Osteocyte (in vitro differentiated cells): ENCODE measurements around the gene IGF2BP3. TPM values are rescaled to one million over a fixed set of nuclear protein-coding genes. Genes with fewer than 3 reads are reported as not detected.

Experiments used
- DNase-seq: peaks from one replicate; pipeline ENCODE4 v3.0.0; 2021; ENCODE audit warnings: mixed read lengths; ENCODE audit not compliant: unreplicated experiment; ENCODE audit errors: extremely low spot score
- H3K27ac Mint-ChIP-seq: one replicate; pipeline ENCODE4 v1.8.0; 2021; ENCODE audit warnings: mild to moderate bottlenecking, mixed read lengths; ENCODE audit not compliant: unreplicated experiment
- H3K27me3 Mint-ChIP-seq: one replicate; pipeline ENCODE4 v1.8.0; 2021; ENCODE audit warnings: mixed read lengths; ENCODE audit not compliant: unreplicated experiment
- H3K36me3 Mint-ChIP-seq: one replicate; pipeline ENCODE4 v1.8.0; 2021; ENCODE audit warnings: mixed read lengths; ENCODE audit not compliant: unreplicated experiment
- H3K4me1 Mint-ChIP-seq: one replicate; pipeline ENCODE4 v1.8.0; 2021; ENCODE audit warnings: mixed read lengths; ENCODE audit not compliant: unreplicated experiment
- H3K4me3 Mint-ChIP-seq: one replicate; pipeline ENCODE4 v1.8.0; 2021; ENCODE audit warnings: mild to moderate bottlenecking, moderate library complexity, mixed read lengths; ENCODE audit not compliant: unreplicated experiment
- H3K9me3 Mint-ChIP-seq: one replicate; pipeline ENCODE4 v1.8.0; 2021; ENCODE audit warnings: mixed read lengths; ENCODE audit not compliant: unreplicated experiment
- total RNA-seq: library from RNA; stranded (reverse); gene quantifications from 2 replicates; pipeline ENCODE4 v1.2.1, GENCODE V29; 2021
- TF ChIP-seq, protein P1 (sequence below): fragments of 200-600 bp; sonication (generic); IDR thresholded peaks from 2 replicates; pipeline ENCODE4 v1.5.0; 2021; ENCODE audit warnings: antibody characterized with exemption, mild to moderate bottlenecking, moderate library complexity

Gene IGF2BP3
- total RNA-seq, 1 donor from 2014 or later, result 70.0 TPM

DNA sequence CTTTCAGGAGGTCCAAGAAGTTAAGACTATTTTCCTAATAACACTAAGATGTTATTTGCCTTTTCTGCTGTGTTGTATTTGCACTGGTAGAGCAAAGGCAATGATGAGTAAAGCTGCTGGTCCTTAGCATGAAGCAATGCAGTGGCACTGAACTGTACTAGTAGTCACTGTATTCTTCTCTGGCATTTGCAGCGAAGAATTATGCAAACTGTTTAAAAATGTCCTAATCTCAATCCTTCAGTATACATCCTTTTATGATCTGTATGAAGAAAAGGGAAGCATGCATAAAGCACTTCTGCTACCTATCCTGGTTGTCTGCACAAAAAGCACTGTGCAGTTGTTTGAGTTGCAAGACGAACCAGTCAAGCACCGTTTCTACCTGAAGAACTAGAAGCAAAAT, 20.4 kb downstream of the IGF2BP3 start:
- Mint-ChIP-seq H3K4me3 (no peak overlapping the region), H3K4me1 (peaks cover 36% of the 10 kb centered on the region), H3K9me3 (no peaks in the 10 kb centered on the region), H3K27me3 (no peaks in the 10 kb centered on the region), H3K27ac (no peak overlapping the region), H3K36me3 (peaks cover 5% of the 10 kb centered on the region)
- TF ChIP-seq, protein P1, sequence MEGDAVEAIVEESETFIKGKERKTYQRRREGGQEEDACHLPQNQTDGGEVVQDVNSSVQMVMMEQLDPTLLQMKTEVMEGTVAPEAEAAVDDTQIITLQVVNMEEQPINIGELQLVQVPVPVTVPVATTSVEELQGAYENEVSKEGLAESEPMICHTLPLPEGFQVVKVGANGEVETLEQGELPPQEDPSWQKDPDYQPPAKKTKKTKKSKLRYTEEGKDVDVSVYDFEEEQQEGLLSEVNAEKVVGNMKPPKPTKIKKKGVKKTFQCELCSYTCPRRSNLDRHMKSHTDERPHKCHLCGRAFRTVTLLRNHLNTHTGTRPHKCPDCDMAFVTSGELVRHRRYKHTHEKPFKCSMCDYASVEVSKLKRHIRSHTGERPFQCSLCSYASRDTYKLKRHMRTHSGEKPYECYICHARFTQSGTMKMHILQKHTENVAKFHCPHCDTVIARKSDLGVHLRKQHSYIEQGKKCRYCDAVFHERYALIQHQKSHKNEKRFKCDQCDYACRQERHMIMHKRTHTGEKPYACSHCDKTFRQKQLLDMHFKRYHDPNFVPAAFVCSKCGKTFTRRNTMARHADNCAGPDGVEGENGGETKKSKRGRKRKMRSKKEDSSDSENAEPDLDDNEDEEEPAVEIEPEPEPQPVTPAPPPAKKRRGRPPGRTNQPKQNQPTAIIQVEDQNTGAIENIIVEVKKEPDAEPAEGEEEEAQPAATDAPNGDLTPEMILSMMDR, result no peak
- no peak for DNase-seq

DNA sequence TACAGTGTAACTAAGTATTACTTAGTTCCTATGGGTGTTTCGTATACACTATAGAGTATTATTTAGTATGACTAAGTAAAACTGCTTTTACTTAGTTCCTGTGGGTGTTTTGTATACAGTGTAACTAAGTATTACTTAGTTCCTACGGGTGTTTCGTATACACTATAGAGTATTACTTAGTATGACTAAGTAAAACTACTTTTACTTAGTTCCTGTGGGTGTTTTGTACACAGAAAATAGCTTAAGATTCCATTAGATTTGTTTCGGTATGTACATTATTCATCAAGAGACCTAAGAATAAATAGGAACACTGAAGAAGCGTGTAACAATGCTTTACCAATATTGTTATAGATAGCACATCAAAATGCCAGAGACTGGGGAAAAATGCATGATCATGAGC, 25.0 kb downstream of the IGF2BP3 start:
- Mint-ChIP-seq H3K27me3 (no peaks in the 10 kb centered on the region), H3K27ac (no peak overlapping the region), H3K36me3 (peaks cover 6% of the 10 kb centered on the region)

DNA sequence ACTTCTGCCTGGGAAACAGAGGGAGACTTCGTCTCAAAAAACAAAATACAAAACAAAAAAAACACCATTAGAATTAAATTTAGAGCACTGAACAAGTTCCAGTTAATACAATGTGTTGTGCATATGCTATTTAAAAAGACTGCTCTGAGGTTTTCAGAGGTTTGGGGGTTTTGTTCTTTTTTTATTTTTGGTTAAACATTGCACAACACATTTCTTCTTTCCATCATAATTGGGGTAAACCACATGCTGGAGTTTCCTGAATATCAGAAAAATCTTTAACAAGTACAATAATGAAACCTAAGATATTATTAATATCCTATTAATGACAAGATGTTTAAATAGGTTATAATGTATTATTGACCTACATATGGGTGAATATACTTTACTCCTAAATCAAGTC, 26.3 kb downstream of the IGF2BP3 start:
- peaks cover 4% of the 10 kb centered on the region for H3K36me3 Mint-ChIP-seq
- DNase-seq, result no peak
- no peaks in the 10 kb centered on the region for H3K9me3 Mint-ChIP-seq
- no peaks in the 10 kb centered on the region for H3K27me3 Mint-ChIP-seq
- TF ChIP-seq, protein P1, result no peak
- H3K4me1 Mint-ChIP-seq, result peaks cover 14% of the 10 kb centered on the region
- H3K4me3 Mint-ChIP-seq, result no peak overlapping the region
- no peak overlapping the region for H3K27ac Mint-ChIP-seq

More for the DNA sequence above, 25.0 kb downstream of the IGF2BP3 start:
- TF ChIP-seq, protein P1, result no peak
- no peak for DNase-seq
- Mint-ChIP-seq H3K4me1 (peaks cover 18% of the 10 kb centered on the region), H3K4me3 (no peak overlapping the region), H3K9me3 (no peaks in the 10 kb centered on the region)

DNA sequence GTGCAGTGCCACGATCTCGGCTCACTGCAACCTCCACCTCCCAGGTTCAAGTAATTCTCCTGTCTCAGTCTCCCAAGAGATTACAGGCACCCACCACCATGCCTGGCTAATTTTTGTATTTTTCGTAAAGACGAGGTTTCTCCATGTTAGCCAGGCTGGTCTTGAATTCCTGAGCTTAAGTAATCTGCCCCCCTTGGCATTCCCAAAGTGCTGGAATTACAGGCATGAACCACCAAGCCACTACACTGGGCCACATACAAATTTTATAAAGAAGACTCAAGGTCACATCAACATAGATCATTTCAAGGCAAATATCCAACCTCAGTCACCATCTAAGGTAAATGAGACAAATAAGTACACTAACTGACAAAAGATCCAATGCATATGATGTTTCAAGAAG, 32.1 kb downstream of the IGF2BP3 start:
- TF ChIP-seq, protein P1, result no peak
- no peaks in the 10 kb centered on the region for H3K27me3 Mint-ChIP-seq
- H3K4me3 Mint-ChIP-seq, result no peak overlapping the region
- no peaks in the 10 kb centered on the region for H3K9me3 Mint-ChIP-seq
- no peak for DNase-seq
- peaks cover 2% of the 10 kb centered on the region for H3K36me3 Mint-ChIP-seq
- H3K4me1 Mint-ChIP-seq, result peaks cover 28% of the 10 kb centered on the region
- H3K27ac Mint-ChIP-seq, result no peak overlapping the region

DNA sequence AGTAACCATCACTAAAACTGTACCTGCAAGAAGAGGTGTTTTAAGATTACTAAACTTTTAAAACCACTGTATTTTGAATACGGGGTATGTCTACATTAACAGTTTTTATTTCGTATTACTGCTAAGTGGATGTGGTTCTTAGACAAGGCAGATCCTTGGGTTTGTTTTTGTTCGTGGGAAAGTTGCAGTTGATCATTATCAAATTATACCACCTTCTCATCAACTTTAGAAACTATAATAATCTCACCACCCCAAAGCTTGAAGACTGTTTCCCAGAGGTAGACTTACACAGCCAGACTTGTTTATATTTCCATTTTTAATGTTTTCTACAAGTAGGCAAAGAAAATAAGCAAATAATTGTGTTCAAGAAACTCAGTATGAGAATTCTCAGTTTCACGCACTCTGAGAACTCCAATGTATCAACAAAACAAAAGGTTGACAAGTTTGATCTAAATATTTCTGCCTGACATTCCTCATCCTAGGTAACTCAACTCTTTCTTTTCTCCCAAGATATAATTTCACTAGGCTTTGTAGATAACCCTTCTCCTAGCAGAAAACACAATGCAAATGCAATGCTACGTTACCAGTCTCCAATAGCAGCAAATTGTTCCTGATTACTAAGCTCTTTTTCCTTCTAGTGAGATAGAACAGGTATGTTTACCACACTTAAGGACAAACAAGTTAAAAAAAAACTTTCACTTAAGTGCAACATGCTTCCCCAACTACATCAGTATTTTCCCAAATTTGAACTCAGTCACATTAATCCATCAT, 36.0 kb downstream of the IGF2BP3 start:
- Mint-ChIP-seq H3K36me3 (no peaks in the 10 kb centered on the region), H3K27me3 (no peaks in the 10 kb centered on the region), H3K4me1 (peaks cover 49% of the 10 kb centered on the region), H3K4me3 (no peak overlapping the region), H3K9me3 (no peaks in the 10 kb centered on the region), H3K27ac (peak overlapping the region; percentile 59)
- no peak for DNase-seq
- TF ChIP-seq, protein P1, result no peak
